NCI-H524 (cell line): Measurements from ENCODE around the gene GSE1.
A peak's percentile ranks its signal among the peaks of the same experiment; 100 is the strongest.
"Not testable (repeated sequence)": the region's sequence is repeated elsewhere in the genome, so short reads cannot be mapped to it uniquely, and the experiment has no call there.

Source experiments
- DNase-seq, 2 experiments: peaks; one replicate each; lab custom pipeline; 2025; lab: John Stamatoyannopoulos, UW

The GSE1 gene

GRCh38 chr16:85589688-85590505, 23.2 kb upstream of the GSE1 start:
- no peak for DNase-seq

- DNase-seq = no peak
Measured at GRCh38 chr16:85590506-85590832, 22.7 kb upstream of the GSE1 start.

GRCh38 chr16:85591381-85591780, 21.7 kb upstream of the GSE1 start:
- DNase-seq = no peak

- not testable (repeated sequence) for DNase-seq
Measured at GRCh38 chr16:85592277-85592676, 20.8 kb upstream of the GSE1 start.

- no peak for DNase-seq
Measured at GRCh38 chr16:85592700-85593493, 20.2 kb upstream of the GSE1 start.

GRCh38 chr16:85593494-85594221, 19.5 kb upstream of the GSE1 start:
- DNase-seq = peak; percentile 97 to 99

- peak in 1 of 2 experiments; percentile 69 for DNase-seq
Measured at GRCh38 chr16:85594273-85594977, 18.7 kb upstream of the GSE1 start.

GRCh38 chr16:85594978-85595661, 18.0 kb upstream of the GSE1 start:
- no peak for DNase-seq

- DNase-seq = no peak
Measured at GRCh38 chr16:85595812-85596502, 17.2 kb upstream of the GSE1 start.

- DNase-seq = no peak
Measured at GRCh38 chr16:85598141-85598540, 15.0 kb upstream of the GSE1 start.

- DNase-seq = no peak
Measured at GRCh38 chr16:85600078-85600477, 13.0 kb upstream of the GSE1 start.

GRCh38 chr16:85600530-85601271, 12.4 kb upstream of the GSE1 start:
- DNase-seq = no peak

GRCh38 chr16:85601272-85601639, 11.9 kb upstream of the GSE1 start:
- no peak for DNase-seq

GRCh38 chr16:85601730-85602401, 11.3 kb upstream of the GSE1 start:
- DNase-seq = no peak

- peak in 1 of 2 experiments; percentile 58 for DNase-seq
Measured at GRCh38 chr16:85602402-85603202, 10.5 kb upstream of the GSE1 start.

- DNase-seq = no peak
Measured at GRCh38 chr16:85603203-85603755, 9.8 kb upstream of the GSE1 start.

- DNase-seq = no peak
Measured at GRCh38 chr16:85604145-85604705, 8.9 kb upstream of the GSE1 start.
